SKM-1 (cell line): ENCODE data around the gene HMCN1.

Experiments used
- DNase-seq: peaks from one replicate; lab custom pipeline; 2025; ENCODE audit not compliant: unreplicated experiment; lab: John Stamatoyannopoulos, UW

The HMCN1 gene

GRCh38 chr1:185803241-185803640 lies 69.0 kb downstream of the HMCN1 start:
- no peak for DNase-seq

GRCh38 chr1:185804206-185804605 lies 70.0 kb downstream of the HMCN1 start:
- DNase-seq = no peak

GRCh38 chr1:185804608-185805007 lies 70.4 kb downstream of the HMCN1 start:
- no peak for DNase-seq

- no peak for DNase-seq
Observed at GRCh38 chr1:185807275-185807674, 73.1 kb downstream of the HMCN1 start.

- no peak for DNase-seq
Observed at GRCh38 chr1:185808631-185809030, 74.4 kb downstream of the HMCN1 start.

- no peak for DNase-seq
Observed at GRCh38 chr1:185811073-185811709, 77.0 kb downstream of the HMCN1 start.

GRCh38 chr1:185812934-185813333 lies 78.7 kb downstream of the HMCN1 start:
- no peak for DNase-seq

- peak; percentile 54 for DNase-seq
Observed at GRCh38 chr1:185813401-185813979, 79.3 kb downstream of the HMCN1 start.

GRCh38 chr1:185816460-185816859 lies 82.3 kb downstream of the HMCN1 start:
- DNase-seq = no peak

- DNase-seq = no peak
Observed at GRCh38 chr1:185819798-185820197, 85.6 kb downstream of the HMCN1 start.

- no peak for DNase-seq
Observed at GRCh38 chr1:185821612-185822385, 87.6 kb downstream of the HMCN1 start.

GRCh38 chr1:185823467-185823866 lies 89.3 kb downstream of the HMCN1 start:
- no peak for DNase-seq

GRCh38 chr1:185824106-185824505 lies 89.9 kb downstream of the HMCN1 start:
- DNase-seq = no peak

- DNase-seq = no peak
Observed at GRCh38 chr1:185825556-185825955, 91.4 kb downstream of the HMCN1 start.

GRCh38 chr1:185834371-185834905 lies 100.2 kb downstream of the HMCN1 start:
- DNase-seq = no peak

GRCh38 chr1:185835191-185835590 lies 101.0 kb downstream of the HMCN1 start:
- DNase-seq = no peak

GRCh38 chr1:185837711-185838110 lies 103.5 kb downstream of the HMCN1 start:
- no peak for DNase-seq

- DNase-seq = no peak
Observed at GRCh38 chr1:185838111-185838510, 103.9 kb downstream of the HMCN1 start.

GRCh38 chr1:185840880-185841279 lies 106.7 kb downstream of the HMCN1 start:
- DNase-seq = no peak

GRCh38 chr1:185843297-185843869 lies 109.2 kb downstream of the HMCN1 start:
- DNase-seq = no peak

GRCh38 chr1:185843986-185844385 lies 109.8 kb downstream of the HMCN1 start:
- DNase-seq = no peak
